HFF-Myc (cell line): ENCODE measurements around the gene TMEM200A.

Experiments used
- DNase-seq: peaks from one replicate; pipeline ENCODE4 v3.0.0-alpha.2; 2011; ENCODE audit warnings: low read depth; ENCODE audit errors: extremely low read depth
- H3K4me3 ChIP-seq: replicated peaks from 2 replicates; pipeline ENCODE4 v1.5.1; 2011; ENCODE audit warnings: low read depth, mild to moderate bottlenecking, control low read depth, low read length
- CTCF ChIP-seq: IDR thresholded peaks from 2 replicates; pipeline ENCODE4 v1.5.1; 2012; ENCODE audit warnings: mild to moderate bottlenecking, low read depth, low read length, control low read depth; ENCODE audit errors: missing control alignments

Gene TMEM200A

GRCh38 chr6:130366107-130367005 is 539 bp downstream of the TMEM200A start:
- no peak for TF ChIP-seq CTCF
- peak overlapping the region; percentile 66 for H3K4me3 ChIP-seq
- no peak for DNase-seq

GRCh38 chr6:130367767-130368166 is 1.9 kb downstream of the TMEM200A start:
- no peak for TF ChIP-seq CTCF
- DNase-seq = no peak
- H3K4me3 ChIP-seq = 0 out of 2 replicates have a peak overlapping the region, but pooled peaks have one; percentile 1

- DNase-seq = no peak
- no peak for TF ChIP-seq CTCF
- H3K4me3 ChIP-seq = no peak overlapping the region
These were observed 2.8 kb downstream of the TMEM200A start for GRCh38 chr6:130368576-130368975.

GRCh38 chr6:130369831-130370230 is 4.0 kb downstream of the TMEM200A start:
- no peak for DNase-seq
- TF ChIP-seq CTCF = no peak
- H3K4me3 ChIP-seq = no peak overlapping the region

- no peak for DNase-seq
- H3K4me3 ChIP-seq = no peak overlapping the region
- TF ChIP-seq CTCF = no peak
These were observed 6.2 kb downstream of the TMEM200A start for GRCh38 chr6:130371921-130372420.

- DNase-seq = no peak
- no peak overlapping the region for H3K4me3 ChIP-seq
- TF ChIP-seq CTCF = no peak
These were observed 7.0 kb downstream of the TMEM200A start for GRCh38 chr6:130372786-130373185.
